Measurements from ENCODE around the gene GET3. TPM values are rescaled to one million over a fixed set of nuclear protein-coding genes. Genes with fewer than 3 reads are reported as not detected.

The GET3 gene
- total and polyA plus RNA-seq, 2 of the 13 experiments (the other 11 are each of a cell fraction or from before 2014, with no cell fraction given) = 57.7 to 59.4 TPM

GRCh38 chr19:12777217-12778016 lies 40.1 kb downstream of the GET3 start (continued):
- no peak for TF ChIP-seq SOX6 (IDR thresholded peaks at IDR 0.05)
- TF ChIP-seq SOX6 (CRISPR knock-in tag; IDR thresholded peaks at IDR 0.05) = no peak
- TF ChIP-seq KLF11 (CRISPR knock-in tag; IDR thresholded peaks at IDR 0.05) = no peak
- TF ChIP-seq, protein P1, sequence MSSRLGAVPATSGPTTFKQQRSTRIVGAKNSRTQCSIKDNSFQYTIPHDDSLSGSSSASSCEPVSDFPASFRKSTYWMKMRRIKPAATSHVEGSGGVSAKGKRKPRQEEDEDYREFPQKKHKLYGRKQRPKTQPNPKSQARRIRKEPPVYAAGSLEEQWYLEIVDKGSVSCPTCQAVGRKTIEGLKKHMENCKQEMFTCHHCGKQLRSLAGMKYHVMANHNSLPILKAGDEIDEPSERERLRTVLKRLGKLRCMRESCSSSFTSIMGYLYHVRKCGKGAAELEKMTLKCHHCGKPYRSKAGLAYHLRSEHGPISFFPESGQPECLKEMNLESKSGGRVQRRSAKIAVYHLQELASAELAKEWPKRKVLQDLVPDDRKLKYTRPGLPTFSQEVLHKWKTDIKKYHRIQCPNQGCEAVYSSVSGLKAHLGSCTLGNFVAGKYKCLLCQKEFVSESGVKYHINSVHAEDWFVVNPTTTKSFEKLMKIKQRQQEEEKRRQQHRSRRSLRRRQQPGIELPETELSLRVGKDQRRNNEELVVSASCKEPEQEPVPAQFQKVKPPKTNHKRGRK (CRISPR knock-in tag; IDR thresholded peaks at IDR 0.05) = no peak
- no peak for TF ChIP-seq ZNF367 (CRISPR knock-in tag; IDR thresholded peaks at IDR 0.05; ENCODE audit: borderline replicate concordance)
- peak; percentile 52 for TF ChIP-seq ZFP91 (CRISPR knock-in tag; IDR thresholded peaks at IDR 0.05; ENCODE audit: borderline replicate concordance)
- 0 out of 2 replicates have a peak, but pooled peaks have one; percentile 28 for TF ChIP-seq ZNF263 (CRISPR knock-in tag; IDR thresholded peaks at IDR 0.05)
- no peak for TF ChIP-seq TAF15 (IDR thresholded peaks at IDR 0.05; ENCODE audit: low read depth, low read length, poor library complexity, severe bottlenecking)
- TF ChIP-seq TCF7L2 (IDR thresholded peaks at IDR 0.05; ENCODE audit: low read depth, low read length) = no peak
- TF ChIP-seq ZFYVE20 (CRISPR knock-in tag; IDR thresholded peaks at IDR 0.05; ENCODE audit: borderline replicate concordance, low read depth) = no peak
- no peak for TF ChIP-seq THRA (CRISPR knock-in tag; IDR thresholded peaks at IDR 0.05; ENCODE audit: borderline replicate concordance)
- TF ChIP-seq, protein P2, sequence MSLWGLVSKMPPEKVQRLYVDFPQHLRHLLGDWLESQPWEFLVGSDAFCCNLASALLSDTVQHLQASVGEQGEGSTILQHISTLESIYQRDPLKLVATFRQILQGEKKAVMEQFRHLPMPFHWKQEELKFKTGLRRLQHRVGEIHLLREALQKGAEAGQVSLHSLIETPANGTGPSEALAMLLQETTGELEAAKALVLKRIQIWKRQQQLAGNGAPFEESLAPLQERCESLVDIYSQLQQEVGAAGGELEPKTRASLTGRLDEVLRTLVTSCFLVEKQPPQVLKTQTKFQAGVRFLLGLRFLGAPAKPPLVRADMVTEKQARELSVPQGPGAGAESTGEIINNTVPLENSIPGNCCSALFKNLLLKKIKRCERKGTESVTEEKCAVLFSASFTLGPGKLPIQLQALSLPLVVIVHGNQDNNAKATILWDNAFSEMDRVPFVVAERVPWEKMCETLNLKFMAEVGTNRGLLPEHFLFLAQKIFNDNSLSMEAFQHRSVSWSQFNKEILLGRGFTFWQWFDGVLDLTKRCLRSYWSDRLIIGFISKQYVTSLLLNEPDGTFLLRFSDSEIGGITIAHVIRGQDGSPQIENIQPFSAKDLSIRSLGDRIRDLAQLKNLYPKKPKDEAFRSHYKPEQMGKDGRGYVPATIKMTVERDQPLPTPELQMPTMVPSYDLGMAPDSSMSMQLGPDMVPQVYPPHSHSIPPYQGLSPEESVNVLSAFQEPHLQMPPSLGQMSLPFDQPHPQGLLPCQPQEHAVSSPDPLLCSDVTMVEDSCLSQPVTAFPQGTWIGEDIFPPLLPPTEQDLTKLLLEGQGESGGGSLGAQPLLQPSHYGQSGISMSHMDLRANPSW (CRISPR knock-in tag; IDR thresholded peaks at IDR 0.05; ENCODE audit: borderline replicate concordance) = no peak
- TF ChIP-seq ZNF550 (CRISPR knock-in tag; IDR thresholded peaks at IDR 0.05; ENCODE audit: borderline replicate concordance) = no peak
- TF ChIP-seq BATF2 (CRISPR knock-in tag; IDR thresholded peaks at IDR 0.05) = no peak
- TF ChIP-seq DNMT1 (CRISPR knock-in tag; IDR thresholded peaks at IDR 0.05) = no peak
- TF ChIP-seq ZBED4 (CRISPR knock-in tag; IDR thresholded peaks at IDR 0.05; ENCODE audit: borderline replicate concordance) = 0 out of 2 replicates have a peak, but pooled peaks have one; percentile 34

All from HepG2 (cell line).